Measurements from ENCODE around the gene RPL27A. TPM values are rescaled to one million over a fixed set of nuclear protein-coding genes. Genes with fewer than 3 reads are reported as not detected.
A peak's percentile ranks its signal among the peaks of the same experiment; 100 is the strongest.

The RPL27A gene
- total RNA-seq, 1 experiment from 2014 or later = 1,055 TPM

GRCh38 chr11:8671193-8671612 lies 11.4 kb upstream of the RPL27A start:
- H4K20me1 ChIP-seq (ENCODE audit: insufficient read depth) = no peaks in the 10 kb centered on the region; the same call in 1 of the 2 replicates
- peak; percentile 44 for ATAC-seq
- H3K79me2 ChIP-seq (ENCODE audit: insufficient read depth, low read length) = no peaks in the 10 kb centered on the region; the same call in 1 of the 2 replicates
- peaks cover 0 to 27% of the 10 kb centered on the region in 2 experiments; a peak in 2 of 4 replicates for H3K4me1 ChIP-seq (ENCODE audit: control insufficient read depth in 1 of 2, insufficient read depth in 2 of 2, low read length in 2 of 2)
- no TSS peak for BruUV-seq (replicated peaks)
- no peaks in the 10 kb centered on the region for H3K9me3 ChIP-seq (ENCODE audit: control insufficient read depth in 1 of 2, insufficient read depth in 1 of 2, low read depth in 1 of 2, low read length in 2 of 2)
- no peak overlapping the region; the same call in 1 of the 2 replicates for H3K27ac ChIP-seq (ENCODE audit: low read depth, low read length)
- H2AFZ ChIP-seq (ENCODE audit: low read depth, low read length, poor library complexity, severe bottlenecking) = no peak overlapping the region
- peaks cover 5 to 37% of the 10 kb centered on the region in 2 experiments for H3K36me3 ChIP-seq (ENCODE audit: control insufficient read depth in 1 of 2, insufficient read depth in 2 of 2, low read length in 2 of 2)
- ChIA-PET RAD21 (ENCODE audit: low non-redundant PET in 1 of 2, low total read pairs in 2 of 2, uncharacterized antibody in 2 of 2, unreplicated experiment in 2 of 2) (no interaction called here), CTCF (no interaction called here), POLR2A (interaction anchor here (4.0 kb wide), 1 partner anchor 11 kb away, joined by 14 read pairs; the partner anchor contains the start of genes RPL27A and TRIM66)
- intact Hi-C loops (cut with micrococcal nuclease) = no loop called here
- H3K4me3 ChIP-seq (replicated peaks in 1 of 2; ENCODE audit: low read depth in 1 of 2, low read length in 2 of 2) = no peak overlapping the region
- H3K27me3 ChIP-seq (ENCODE audit: insufficient read depth, low read length) = no peaks in the 10 kb centered on the region
- H3K9ac ChIP-seq (ENCODE audit: low read length) = no peak overlapping the region
- H3K4me2 ChIP-seq (ENCODE audit: low read length) = peak overlapping the region; percentile 7; the same call in 1 of the 2 replicates
- no peaks in the 10 kb centered on the region for H3K9me2 ChIP-seq (ENCODE audit: insufficient read depth)
- TF ChIP-seq, protein P1, sequence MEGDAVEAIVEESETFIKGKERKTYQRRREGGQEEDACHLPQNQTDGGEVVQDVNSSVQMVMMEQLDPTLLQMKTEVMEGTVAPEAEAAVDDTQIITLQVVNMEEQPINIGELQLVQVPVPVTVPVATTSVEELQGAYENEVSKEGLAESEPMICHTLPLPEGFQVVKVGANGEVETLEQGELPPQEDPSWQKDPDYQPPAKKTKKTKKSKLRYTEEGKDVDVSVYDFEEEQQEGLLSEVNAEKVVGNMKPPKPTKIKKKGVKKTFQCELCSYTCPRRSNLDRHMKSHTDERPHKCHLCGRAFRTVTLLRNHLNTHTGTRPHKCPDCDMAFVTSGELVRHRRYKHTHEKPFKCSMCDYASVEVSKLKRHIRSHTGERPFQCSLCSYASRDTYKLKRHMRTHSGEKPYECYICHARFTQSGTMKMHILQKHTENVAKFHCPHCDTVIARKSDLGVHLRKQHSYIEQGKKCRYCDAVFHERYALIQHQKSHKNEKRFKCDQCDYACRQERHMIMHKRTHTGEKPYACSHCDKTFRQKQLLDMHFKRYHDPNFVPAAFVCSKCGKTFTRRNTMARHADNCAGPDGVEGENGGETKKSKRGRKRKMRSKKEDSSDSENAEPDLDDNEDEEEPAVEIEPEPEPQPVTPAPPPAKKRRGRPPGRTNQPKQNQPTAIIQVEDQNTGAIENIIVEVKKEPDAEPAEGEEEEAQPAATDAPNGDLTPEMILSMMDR (IDR thresholded peaks at IDR 0.05 in 2 of 3, conservative IDR thresholded peaks at IDR 0.05 in 1 of 3; ENCODE audit: borderline replicate concordance in 1 of 3, insufficient read depth in 1 of 3, low read depth in 2 of 3, low read length in 2 of 3) = no peak
- TF ChIP-seq EZH2 (IDR thresholded peaks at IDR 0.05) = no peak
- no peak for TF ChIP-seq EGR1 (IDR thresholded peaks at IDR 0.05; ENCODE audit: low read depth)
- TF ChIP-seq CBX3 (IDR thresholded peaks at IDR 0.05; ENCODE audit: low read depth) = no peak
- TF ChIP-seq, protein P2, sequence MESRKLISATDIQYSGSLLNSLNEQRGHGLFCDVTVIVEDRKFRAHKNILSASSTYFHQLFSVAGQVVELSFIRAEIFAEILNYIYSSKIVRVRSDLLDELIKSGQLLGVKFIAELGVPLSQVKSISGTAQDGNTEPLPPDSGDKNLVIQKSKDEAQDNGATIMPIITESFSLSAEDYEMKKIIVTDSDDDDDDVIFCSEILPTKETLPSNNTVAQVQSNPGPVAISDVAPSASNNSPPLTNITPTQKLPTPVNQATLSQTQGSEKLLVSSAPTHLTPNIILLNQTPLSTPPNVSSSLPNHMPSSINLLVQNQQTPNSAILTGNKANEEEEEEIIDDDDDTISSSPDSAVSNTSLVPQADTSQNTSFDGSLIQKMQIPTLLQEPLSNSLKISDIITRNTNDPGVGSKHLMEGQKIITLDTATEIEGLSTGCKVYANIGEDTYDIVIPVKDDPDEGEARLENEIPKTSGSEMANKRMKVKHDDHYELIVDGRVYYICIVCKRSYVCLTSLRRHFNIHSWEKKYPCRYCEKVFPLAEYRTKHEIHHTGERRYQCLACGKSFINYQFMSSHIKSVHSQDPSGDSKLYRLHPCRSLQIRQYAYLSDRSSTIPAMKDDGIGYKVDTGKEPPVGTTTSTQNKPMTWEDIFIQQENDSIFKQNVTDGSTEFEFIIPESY (IDR thresholded peaks at IDR 0.05; ENCODE audit: extremely low read depth, insufficient replicate concordance, low read length) = no peak
- no peak for TF ChIP-seq SIN3A (IDR thresholded peaks at IDR 0.05; ENCODE audit: low read depth)
- TF ChIP-seq CEBPB (IDR thresholded peaks at IDR 0.05; ENCODE audit: low read depth) = no peak
- no peak for TF ChIP-seq EZH2phosphoT487 (IDR thresholded peaks at IDR 0.05; ENCODE audit: borderline replicate concordance)
- TF ChIP-seq ELF1 (IDR thresholded peaks at IDR 0.05; ENCODE audit: borderline replicate concordance, low read depth) = no peak
- TF ChIP-seq, protein P3, sequence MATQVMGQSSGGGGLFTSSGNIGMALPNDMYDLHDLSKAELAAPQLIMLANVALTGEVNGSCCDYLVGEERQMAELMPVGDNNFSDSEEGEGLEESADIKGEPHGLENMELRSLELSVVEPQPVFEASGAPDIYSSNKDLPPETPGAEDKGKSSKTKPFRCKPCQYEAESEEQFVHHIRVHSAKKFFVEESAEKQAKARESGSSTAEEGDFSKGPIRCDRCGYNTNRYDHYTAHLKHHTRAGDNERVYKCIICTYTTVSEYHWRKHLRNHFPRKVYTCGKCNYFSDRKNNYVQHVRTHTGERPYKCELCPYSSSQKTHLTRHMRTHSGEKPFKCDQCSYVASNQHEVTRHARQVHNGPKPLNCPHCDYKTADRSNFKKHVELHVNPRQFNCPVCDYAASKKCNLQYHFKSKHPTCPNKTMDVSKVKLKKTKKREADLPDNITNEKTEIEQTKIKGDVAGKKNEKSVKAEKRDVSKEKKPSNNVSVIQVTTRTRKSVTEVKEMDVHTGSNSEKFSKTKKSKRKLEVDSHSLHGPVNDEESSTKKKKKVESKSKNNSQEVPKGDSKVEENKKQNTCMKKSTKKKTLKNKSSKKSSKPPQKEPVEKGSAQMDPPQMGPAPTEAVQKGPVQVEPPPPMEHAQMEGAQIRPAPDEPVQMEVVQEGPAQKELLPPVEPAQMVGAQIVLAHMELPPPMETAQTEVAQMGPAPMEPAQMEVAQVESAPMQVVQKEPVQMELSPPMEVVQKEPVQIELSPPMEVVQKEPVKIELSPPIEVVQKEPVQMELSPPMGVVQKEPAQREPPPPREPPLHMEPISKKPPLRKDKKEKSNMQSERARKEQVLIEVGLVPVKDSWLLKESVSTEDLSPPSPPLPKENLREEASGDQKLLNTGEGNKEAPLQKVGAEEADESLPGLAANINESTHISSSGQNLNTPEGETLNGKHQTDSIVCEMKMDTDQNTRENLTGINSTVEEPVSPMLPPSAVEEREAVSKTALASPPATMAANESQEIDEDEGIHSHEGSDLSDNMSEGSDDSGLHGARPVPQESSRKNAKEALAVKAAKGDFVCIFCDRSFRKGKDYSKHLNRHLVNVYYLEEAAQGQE (IDR thresholded peaks at IDR 0.05; ENCODE audit: low read depth) = no peak
- no peak for TF ChIP-seq ZNF274 (IDR thresholded peaks at IDR 0.05; ENCODE audit: low read depth, low read length)
- TF ChIP-seq TCF7L2 (IDR thresholded peaks at IDR 0.05; ENCODE audit: borderline replicate concordance, extremely low read depth, insufficient read depth, insufficient read length) = no peak
- no peak for TF ChIP-seq MAX (IDR thresholded peaks at IDR 0.05)
- TF ChIP-seq, protein P4, sequence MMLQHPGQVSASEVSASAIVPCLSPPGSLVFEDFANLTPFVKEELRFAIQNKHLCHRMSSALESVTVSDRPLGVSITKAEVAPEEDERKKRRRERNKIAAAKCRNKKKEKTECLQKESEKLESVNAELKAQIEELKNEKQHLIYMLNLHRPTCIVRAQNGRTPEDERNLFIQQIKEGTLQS (IDR thresholded peaks at IDR 0.05) = no peak
- no peak for TF ChIP-seq ZFX (IDR thresholded peaks at IDR 0.05)
- no peak for TF ChIP-seq YY1 (IDR thresholded peaks at IDR 0.05; ENCODE audit: extremely low read depth, insufficient replicate concordance, low read depth, low read length)
- TF ChIP-seq POLR2AphosphoS5 (IDR thresholded peaks at IDR 0.05; ENCODE audit: low read depth, low read length) = no peak
- no peak for DNase-seq (ENCODE audit: low read depth, low spot score)
